ENCODE data around the gene ATP10A. TPM values are rescaled to one million over a fixed set of nuclear protein-coding genes. Genes with fewer than 3 reads are reported as not detected.
"Not testable (repeated sequence)": the region's sequence is repeated elsewhere in the genome, so short reads cannot be mapped to it uniquely, and the experiment has no call there.

The ATP10A gene
- total and polyA plus RNA-seq, 11 donors, result 0.53 to 3.3 (median 1.0) TPM

DNA sequence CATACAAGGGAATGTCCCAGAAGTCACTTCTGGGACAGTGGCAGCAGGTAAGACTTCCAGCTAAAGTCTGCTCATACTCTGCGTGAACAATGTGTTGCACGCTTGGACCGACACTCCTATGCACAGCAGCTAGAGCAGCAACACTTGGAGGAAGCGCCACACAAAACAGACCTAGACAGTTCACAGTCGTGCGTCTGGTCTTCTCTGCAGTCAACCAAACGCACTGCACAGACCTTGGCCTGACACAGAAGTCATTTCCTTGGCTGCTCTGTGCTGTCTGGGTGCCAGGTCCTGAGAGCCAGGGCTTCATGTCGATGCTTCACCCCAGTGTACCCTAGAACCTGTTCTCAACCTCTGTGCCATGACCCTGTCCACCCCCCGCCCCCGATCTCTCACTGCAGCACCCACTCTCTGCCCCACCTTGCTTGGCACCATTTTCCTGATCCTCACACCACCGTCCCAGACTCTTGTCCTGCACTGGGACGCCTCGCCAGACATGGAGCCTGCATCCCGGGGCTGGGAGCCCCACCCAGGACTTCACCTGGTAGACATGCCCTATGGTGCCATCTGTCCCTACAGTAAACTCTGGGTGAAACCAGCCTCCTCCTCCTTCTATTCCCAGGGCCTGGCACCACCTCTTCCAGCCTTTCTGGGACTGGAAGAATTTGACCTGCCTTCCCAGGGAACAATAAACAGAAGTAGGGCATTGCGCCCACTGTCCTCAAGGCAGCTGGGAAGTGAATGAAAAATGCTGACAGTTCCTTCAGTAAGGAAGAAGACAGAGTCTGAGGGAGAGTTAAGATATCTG is 3.1 kb downstream of the ATP10A start:
- H3K36me3 ChIP-seq, result no peaks in the 10 kb centered on the region
- H3K4me3 ChIP-seq, result peak overlapping the region in 5 of 12 donors; percentile 12 to 77 (median 75)
- peak in 3 of 4 donors; percentile 10 to 24 (median 21) for ATAC-seq
- 64 to 80% (median 74%) methylated on average over 15 of the region's 15 CpGs for WGBS, 4 donors
- intact Hi-C loops (cut with DNase I), result loop anchor here in 5 of 10 donors (5.0 to 10.0 kb wide), 5 partner anchors 65 to 125 kb away; no protein-coding TSS in a partner anchor
- no peak for TF ChIP-seq POLR2A (IDR thresholded peaks at IDR 0.05)
- TF ChIP-seq, protein P1, sequence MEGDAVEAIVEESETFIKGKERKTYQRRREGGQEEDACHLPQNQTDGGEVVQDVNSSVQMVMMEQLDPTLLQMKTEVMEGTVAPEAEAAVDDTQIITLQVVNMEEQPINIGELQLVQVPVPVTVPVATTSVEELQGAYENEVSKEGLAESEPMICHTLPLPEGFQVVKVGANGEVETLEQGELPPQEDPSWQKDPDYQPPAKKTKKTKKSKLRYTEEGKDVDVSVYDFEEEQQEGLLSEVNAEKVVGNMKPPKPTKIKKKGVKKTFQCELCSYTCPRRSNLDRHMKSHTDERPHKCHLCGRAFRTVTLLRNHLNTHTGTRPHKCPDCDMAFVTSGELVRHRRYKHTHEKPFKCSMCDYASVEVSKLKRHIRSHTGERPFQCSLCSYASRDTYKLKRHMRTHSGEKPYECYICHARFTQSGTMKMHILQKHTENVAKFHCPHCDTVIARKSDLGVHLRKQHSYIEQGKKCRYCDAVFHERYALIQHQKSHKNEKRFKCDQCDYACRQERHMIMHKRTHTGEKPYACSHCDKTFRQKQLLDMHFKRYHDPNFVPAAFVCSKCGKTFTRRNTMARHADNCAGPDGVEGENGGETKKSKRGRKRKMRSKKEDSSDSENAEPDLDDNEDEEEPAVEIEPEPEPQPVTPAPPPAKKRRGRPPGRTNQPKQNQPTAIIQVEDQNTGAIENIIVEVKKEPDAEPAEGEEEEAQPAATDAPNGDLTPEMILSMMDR (IDR thresholded peaks at IDR 0.05), result no peak
- H3K27ac ChIP-seq, result peak overlapping the region in 4 of 12 donors; percentile 48 to 70 (median 64)
- no peaks in the 10 kb centered on the region for H3K9me3 ChIP-seq
- H3K27me3 ChIP-seq, result peaks cover 0 to 30% (median 12%) of the 10 kb centered on the region in 9 donors
- DNase-seq, result no peak
- peaks cover 0 to 40% (median 6%) of the 10 kb centered on the region in 12 donors for H3K4me1 ChIP-seq

DNA sequence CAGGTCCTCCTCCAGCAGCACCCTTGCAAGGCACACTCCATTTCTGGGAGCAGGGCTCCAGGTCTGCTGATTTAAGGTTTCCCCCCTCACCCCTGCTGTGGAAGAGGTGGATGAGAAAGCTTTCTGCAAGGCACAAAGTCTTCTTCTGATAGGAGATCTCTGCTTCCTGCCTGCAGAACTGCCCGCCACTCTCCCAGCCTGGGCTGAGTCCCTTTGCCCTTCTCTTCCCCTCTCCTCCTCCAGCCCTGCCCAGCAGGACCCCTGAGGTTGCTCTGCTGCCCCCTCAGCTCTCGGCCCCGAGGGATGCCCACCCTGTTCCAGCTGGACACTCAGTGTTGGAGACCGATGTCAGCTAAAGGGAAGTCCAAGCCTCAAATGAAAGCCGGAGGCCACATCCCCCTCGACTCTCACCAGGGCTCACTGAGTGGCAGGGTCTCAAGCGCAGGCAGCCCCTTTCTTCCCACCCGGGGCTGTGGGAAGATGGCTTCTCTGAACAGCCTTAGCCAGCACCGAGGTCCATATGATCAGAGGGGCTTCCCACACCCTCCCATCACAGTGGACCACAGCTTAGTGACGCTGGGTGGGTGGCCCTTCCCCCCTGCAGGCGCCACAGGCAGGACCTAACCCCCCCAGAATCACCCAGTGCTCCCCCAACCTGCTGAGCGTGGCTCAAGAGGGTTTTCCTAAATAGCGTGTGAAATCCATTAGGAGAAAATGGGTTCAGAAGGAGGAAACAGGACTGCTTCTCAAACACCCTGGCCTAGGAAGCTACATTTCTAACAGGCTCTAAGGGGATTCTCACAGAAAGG is 4.0 kb downstream of the ATP10A start:
- peak overlapping the region in 1 of 12 donors; percentile 12 for H3K4me3 ChIP-seq
- H3K9me3 ChIP-seq, result no peaks in the 10 kb centered on the region
- no peak for DNase-seq
- intact Hi-C loops (cut with DNase I), result loop anchor here in 2 of 10 donors (10.0 kb wide), 2 partner anchors 64 to 114 kb away; no protein-coding TSS in a partner anchor
- H3K4me1 ChIP-seq, result peaks cover 0 to 40% (median 6%) of the 10 kb centered on the region in 12 donors
- no peaks in the 10 kb centered on the region for H3K36me3 ChIP-seq
- peaks cover 0 to 30% (median 12%) of the 10 kb centered on the region in 9 donors for H3K27me3 ChIP-seq
- ATAC-seq, result no peak
- 63 to 74% (median 69%) methylated on average over 11 to 13 of the region's 13 CpGs for WGBS, 4 donors
- TF ChIP-seq, protein P1 (IDR thresholded peaks at IDR 0.05), result no peak
- no peak for TF ChIP-seq POLR2A (IDR thresholded peaks at IDR 0.05)
- peak overlapping the region in 3 of 12 donors; percentile 19 to 70 (median 61) for H3K27ac ChIP-seq

DNA sequence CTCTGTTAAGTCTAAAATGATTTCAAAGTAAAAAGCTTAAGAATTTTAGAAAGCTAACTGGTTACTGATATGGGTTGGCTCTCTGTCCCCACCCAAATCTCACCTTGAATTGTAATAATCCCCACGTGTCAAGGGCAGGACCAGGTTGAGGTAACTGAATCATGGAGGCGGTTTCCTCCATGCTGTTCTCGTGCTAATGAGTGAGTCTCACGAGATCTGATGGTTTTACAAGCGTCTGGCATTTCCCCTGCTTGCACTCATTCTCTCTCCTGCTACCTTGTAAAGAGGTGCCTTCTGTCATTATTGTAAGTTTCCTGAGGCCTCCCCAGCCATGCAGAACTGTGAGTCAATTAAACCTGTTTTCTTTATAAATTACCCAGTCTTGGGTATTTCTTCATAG is 7.1 kb downstream of the ATP10A start:
- not testable (repeated sequence) for DNase-seq, ATAC-seq, H3K27ac ChIP-seq, H3K4me3 ChIP-seq, H3K9me3 ChIP-seq, H3K36me3 ChIP-seq
- H3K27me3 ChIP-seq, result peaks cover 0 to 11% (median 0%) of the 10 kb centered on the region in 9 donors
- peaks cover 0 to 37% (median 0%) of the 10 kb centered on the region in 12 donors for H3K4me1 ChIP-seq
- 63 to 90% (median 74%) methylated on average over 5 of the region's 5 CpGs for WGBS, 4 donors
- intact Hi-C loops (cut with DNase I), result loop anchor here in 2 of 10 donors (10.0 kb wide), 2 partner anchors 61 to 111 kb away; no protein-coding TSS in a partner anchor

DNA sequence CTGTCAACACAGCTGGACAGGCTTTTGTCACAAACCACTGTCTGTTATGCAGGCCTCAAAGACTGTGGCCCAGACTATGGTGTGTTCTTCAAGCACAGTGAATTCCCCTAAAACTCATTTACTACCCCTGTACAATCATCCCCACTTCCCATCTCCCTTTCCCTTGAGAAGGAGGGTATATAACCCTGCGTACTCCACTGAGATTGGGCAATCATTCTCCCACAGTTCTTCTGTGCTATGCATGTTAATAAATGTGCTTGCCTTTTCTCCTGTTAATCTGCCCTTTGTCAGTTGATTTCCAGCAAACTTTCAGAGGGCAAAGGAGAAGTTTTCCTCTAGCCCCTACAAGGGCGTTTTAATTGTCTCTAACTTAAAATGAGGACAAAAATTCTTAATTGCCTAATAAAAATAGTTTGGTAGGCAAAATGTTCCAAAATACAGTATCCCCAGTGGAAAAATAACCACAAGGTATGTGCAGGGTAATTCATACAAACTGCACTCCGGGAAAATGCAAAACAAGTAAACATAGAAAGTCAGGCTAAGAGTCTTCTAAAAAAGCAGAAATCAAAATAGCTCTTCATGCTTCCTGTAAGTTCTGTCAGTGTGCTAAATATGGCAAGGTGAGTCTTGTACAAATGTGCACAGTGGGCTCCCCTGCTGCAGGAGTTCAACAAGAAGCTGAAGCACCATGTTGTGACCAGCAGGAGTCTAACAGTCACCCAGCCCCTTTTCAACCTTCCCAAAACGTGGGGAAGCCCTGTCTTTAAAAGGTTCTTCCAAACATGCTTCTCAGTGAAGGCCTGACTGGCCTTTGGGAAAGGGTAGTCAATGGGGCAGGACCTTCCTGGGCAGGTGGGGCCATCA is 10.2 kb downstream of the ATP10A start:
- H3K4me1 ChIP-seq, result peaks cover 0 to 38% (median 10%) of the 10 kb centered on the region in 12 donors
- 55 to 69% (median 65%) methylated on average over 4 of the region's 4 CpGs for WGBS, 4 donors
- H3K9me3 ChIP-seq, result no peaks in the 10 kb centered on the region
- H3K36me3 ChIP-seq, result no peaks in the 10 kb centered on the region
- no peak for TF ChIP-seq POLR2A (IDR thresholded peaks at IDR 0.05)
- TF ChIP-seq, protein P1 (IDR thresholded peaks at IDR 0.05), result no peak
- H3K27me3 ChIP-seq, result no peaks in the 10 kb centered on the region
- no peak for ATAC-seq
- DNase-seq, result no peak
- H3K4me3 ChIP-seq, result no peak overlapping the region
- H3K27ac ChIP-seq, result no peak overlapping the region
- intact Hi-C loops (cut with DNase I), result loop anchor here in 2 of 10 donors (10.0 kb wide), 2 partner anchors 58 to 108 kb away; no protein-coding TSS in a partner anchor

All from heart left ventricle (tissue), 16 donors.